Activated CD4-positive, alpha-beta T cell treated with anti-CD3 and anti-CD28 coated beads, Interleukin-2, Interleukin-4, amounts not matched to agents 100 ng/mL and 50 ng/mL, durations not matched to agents 16 hours and 8 hours (primary cell): ENCODE results near the gene NOXRED1.
"Not testable (repeated sequence)": the region's sequence is repeated elsewhere in the genome, so short reads cannot be mapped to it uniquely, and the experiment has no call there.

Experiments
- DNase-seq: peaks from one replicate; pipeline ENCODE4 v3.0.0-alpha.2; 2020; ENCODE audit warnings: low spot score

The NOXRED1 gene, protein sequence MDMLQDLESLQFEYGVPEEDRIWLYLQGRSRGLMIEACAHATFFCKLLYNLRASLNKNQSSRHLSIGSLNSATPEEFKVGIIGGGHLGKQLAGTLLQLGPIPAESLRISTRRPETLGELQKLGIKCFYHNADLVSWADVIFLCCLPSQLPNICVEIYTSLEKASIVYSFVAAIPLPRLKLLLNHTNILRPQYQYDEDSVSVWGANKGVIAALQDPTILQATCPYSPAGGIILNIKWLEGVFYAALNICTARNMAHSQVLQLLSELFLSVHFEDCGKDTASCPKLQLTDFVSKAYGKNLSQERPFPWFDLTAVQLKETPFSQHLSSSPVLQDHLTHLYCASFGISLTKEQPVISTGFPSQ

DNA sequence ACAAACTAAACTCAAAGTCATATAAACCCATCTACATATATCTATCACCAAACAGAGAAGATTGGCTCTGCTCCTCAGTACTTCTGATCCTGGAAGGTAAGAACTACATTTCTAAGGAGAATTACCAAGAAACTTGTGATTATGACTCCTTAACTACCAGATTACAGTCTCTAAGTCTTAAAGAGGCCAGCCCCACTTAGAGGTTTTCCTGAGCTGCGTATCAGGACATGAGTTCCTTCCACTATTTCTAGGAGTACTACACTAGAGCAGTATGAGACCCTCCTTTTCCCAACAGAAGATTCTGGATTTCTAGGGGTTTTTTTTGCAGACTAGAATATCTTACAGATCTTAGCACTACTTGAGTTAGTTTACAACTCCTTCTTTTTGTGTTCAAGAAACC is at the start of gene NOXRED1:
NOXRED1 (minus strand) TSS at position 101 of the 400 bp plus-strand sequence. CDS start 634 bp downstream, outside the sequence.
- no peak for DNase-seq

- DNase-seq: no peak
Measured at GRCh38 chr14:77470224-77470870, 47.0 kb upstream of the NOXRED1 start.

DNA sequence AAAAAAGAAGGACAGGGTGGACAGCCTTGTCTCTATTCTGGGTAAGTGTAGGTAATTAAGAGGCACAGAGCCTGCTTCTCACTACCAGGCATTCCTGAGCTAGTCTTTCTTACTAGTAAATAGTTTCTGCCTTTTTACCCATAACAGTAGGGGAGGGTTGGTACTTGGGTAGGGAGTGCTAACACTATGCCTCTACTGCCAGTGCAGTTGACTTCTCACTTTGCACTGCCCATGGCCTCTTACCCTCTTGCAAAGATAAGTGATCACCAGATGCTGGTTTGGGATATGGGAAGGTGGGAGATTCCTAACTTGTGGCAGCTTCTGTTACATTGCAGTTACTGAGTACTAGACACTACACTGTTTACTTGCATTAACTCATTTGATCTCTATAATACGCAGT is 46.2 kb upstream of the NOXRED1 start:
- no peak for DNase-seq

DNA sequence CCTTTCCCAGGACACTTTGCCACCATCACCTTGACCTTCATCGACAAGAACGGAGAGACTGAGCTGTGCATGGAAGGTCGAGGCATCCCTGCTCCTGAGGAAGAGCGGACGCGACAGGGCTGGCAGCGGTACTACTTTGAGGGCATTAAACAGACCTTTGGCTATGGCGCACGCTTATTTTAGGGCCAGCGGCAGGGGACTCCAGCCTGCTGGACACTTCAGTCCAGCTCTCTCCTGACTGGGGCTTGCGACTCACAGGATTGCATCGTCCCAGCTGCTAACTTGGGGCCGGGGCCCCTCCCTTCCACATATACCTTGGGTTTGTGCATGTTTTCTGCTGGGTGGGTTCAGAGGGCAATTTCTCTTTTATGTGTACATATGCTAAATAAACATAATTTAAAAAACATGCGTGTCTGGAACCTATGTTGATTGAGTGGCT is 45.8 kb upstream of the NOXRED1 start:
- no peak for DNase-seq

DNA sequence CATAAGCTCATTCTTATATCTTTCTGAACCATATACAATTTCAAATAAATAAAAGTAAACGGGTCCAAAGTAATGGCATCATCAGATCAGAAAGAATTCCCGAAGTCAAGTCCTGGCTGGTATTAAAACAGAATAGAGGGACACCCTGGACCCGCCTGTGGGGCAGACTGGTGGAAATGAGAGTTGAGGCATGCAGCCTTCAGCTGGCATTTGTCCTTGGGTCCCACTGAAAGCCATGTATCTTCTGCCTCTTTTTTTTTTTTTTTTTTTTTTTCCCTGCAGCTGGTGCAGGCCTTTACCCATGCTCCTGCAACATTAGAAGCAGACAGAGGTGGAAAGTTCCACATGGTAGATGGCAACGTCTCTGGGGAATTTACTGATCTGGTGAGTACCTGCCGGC is 44.5 kb upstream of the NOXRED1 start:
- no peak for DNase-seq

DNA sequence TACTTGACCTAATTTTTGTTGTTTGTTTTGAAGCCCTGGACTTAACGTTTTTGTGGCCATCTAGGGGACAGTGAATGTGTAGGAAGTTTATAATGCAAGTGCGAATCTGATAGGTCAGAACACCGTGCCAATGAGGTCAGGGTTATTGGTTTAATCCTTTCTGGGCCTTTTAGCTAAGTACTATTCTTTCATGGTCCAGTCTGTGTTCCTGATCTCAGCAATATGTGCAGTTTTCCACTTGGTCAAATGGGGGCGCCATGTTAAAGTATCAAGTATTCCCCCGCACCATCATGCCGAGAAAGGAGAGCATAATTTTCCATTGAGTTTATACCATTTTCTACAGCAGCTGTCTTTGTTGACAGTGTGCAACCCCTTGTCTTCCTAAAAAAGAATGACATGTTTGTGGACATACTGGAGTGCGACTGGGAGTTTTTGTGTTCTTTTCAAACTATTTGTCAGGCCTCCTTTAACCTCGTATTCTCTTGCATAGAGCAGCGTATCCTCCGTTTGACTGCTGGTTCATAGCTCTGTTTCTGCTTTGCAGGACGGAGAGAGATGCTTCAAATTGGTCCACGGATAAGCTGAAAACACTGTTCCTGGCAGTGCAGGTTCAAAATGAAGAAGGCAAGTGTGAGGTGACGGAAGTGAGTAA is 35.9 kb upstream of the NOXRED1 start:
- peak; percentile 74 for DNase-seq

DNA sequence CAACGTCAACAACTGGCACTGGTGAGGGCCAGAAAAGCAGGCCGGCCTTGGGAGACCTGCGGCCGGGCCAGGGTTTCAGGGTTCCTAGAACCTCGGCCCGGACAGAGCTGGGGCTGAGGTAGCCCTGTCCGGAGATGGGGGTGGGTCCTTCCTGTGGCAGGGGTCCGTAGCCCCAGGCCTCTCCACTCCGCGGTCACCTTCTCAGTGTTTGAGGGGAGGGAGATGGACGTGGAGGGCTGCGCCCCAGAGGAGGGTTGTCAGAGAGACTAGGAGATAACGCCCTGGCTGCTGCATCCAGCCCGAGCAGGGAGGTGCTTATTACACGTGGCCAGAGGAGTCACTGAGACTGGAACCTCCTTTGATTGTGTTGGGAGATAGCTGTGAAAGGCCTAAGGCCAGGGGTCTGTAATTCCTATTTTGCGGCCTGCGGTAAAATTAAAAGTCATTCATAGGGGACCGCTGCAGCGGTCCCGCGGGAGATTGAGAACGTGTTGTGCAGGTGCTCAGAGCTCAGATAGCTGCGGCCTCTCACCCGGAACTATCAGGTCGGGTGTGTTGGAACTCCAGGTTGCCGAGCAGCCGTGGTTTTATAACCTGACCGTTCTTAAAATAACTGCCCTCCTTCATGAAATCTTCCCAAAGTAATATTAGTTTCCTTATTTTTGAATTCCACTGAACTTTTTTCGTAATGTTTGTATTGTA is 35.1 kb upstream of the NOXRED1 start:
- DNase-seq: peak; percentile 42

- DNase-seq: peak; percentile 97
Measured at GRCh38 chr14:77457522-77458248, 34.4 kb upstream of the NOXRED1 start, which contains the start of the genes AHSA1 and VIPAS39. Gene AHSA1 (plus strand): TSS chr14:77458093. CDS start chr14:77458190, 97 bp downstream. Gene VIPAS39 (minus strand): TSS chr14:77457601. CDS start chr14:77454102, 3,499 bp downstream.

GRCh38 chr14:77457115-77457521 is 33.8 kb upstream of the NOXRED1 start:
- DNase-seq: no peak

- no peak for DNase-seq
Measured at GRCh38 chr14:77455966-77456640, 32.8 kb upstream of the NOXRED1 start.

GRCh38 chr14:77442196-77442595 is 18.9 kb upstream of the NOXRED1 start:
- no peak for DNase-seq

- DNase-seq: no peak
Measured at GRCh38 chr14:77439861-77440260, 16.5 kb upstream of the NOXRED1 start.

DNA sequence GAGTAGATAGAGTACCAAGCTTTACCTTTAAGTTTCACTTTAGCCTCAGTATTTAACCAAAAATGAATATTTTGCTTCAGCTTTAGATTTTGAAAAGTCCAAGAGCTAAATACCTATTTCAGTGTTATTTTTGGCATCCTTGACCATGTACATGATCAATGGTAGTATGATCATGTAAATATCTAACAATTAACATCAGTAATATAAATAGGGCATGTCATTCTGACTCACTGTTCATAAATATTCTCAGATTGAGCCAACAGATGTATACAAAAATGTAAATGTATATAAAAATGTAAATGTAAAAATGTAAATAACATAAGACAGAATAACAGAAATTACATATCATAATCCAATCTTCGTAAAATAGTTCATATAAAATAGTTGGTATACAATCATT is 15.3 kb upstream of the NOXRED1 start:
- no peak for DNase-seq

- DNase-seq: no peak
Measured at GRCh38 chr14:77436042-77436441, 12.7 kb upstream of the NOXRED1 start.

- no peak for DNase-seq
Measured at GRCh38 chr14:77426396-77426795, 3.1 kb upstream of the NOXRED1 start.

GRCh38 chr14:77424862-77425261 is 1.5 kb upstream of the NOXRED1 start:
- DNase-seq: no peak

DNA sequence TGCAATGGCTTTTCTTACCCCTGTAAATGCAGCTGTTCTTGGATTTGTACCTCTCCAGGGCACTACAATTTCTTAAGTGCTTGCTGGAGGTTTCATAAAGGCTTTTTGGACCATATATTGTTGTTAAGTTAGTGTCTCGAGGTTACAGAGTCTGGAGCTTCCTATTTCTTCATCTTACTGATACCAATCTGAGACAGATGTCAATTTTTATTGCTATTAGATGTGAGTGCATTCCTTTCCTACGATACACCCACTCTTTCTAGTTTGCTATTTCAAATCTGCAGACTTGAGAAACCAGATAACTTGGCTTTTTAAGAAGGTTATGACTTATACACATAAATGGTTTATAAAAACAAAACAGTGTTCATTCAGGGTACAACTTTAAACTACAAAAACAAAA is 2.1 kb downstream of the NOXRED1 start:
- DNase-seq: no peak

GRCh38 chr14:77416836-77417235 is 6.5 kb downstream of the NOXRED1 start:
- no peak for DNase-seq

DNA sequence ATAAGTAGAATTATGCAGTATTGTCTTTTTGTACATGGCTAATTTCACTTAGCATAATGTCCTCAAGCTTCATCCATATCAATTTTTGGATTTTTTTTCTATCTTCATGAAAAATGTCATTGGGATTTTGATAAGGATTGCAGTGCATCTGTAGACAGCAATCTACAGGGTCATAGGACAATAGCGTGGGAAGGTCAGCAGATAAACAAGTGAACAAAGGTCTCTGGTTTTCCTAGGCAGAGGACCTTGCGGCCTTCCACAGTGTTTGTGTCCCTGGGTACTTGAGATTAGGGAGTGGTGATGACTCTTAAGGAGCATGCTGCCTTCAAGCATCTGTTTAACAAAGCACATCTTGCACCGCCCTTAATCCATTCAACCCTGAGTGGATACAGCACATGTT is 7.2 kb downstream of the NOXRED1 start:
- DNase-seq: not testable (repeated sequence)

DNA sequence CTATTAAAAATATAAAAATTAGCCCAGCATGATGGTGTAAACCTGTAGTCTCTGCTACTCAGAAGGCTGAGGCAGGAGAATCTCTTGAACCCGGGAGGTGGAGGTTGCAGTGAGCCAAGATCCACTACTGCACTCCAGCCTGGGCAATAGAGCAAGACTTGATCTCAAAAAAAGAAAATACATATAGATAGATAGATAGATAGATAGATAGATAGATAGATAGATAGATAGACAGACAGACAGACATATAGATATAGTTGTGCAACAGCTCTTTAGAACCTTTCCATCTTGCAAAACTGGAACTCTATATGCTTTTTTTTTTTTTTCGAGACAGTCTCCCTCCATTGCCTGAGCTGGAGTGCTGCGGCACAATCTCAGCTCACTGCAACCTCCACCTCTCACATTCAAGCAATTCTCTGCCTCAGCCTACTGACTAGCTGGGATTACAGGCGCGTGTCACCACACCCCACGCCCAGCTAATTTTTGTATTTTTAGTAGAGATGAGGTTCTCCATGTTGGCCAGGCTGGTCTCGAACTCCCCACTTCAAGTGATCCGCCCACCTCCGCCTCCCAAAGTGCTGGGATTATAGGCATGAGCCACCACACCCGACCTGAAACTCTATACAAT is 7.8 kb downstream of the NOXRED1 start:
- not testable (repeated sequence) for DNase-seq
